OCI-LY7 (cell line): ENCODE results near the gene ANKRD40.

Experiments
- EZH2phosphoT487 ChIP-seq: fragments of 200-600 bp; sonication (generic); IDR thresholded peaks from 2 replicates; pipeline ENCODE4 v1.6.1; 2018; ENCODE audit warnings: low read depth, borderline replicate concordance, mild to moderate bottlenecking, mixed run types, antibody characterized with exemption, low read length, moderate library complexity, mixed read lengths
- TF ChIP-seq, protein P1 (sequence below): fragments of 200-600 bp; sonication (generic); conservative IDR thresholded peaks from 2 replicates; pipeline ENCODE4 v1.5.1; 2014; ENCODE audit warnings: mild to moderate bottlenecking, antibody characterized with exemption, low read length, moderate library complexity, mixed read lengths

- no peak for TF ChIP-seq EZH2phosphoT487
- TF ChIP-seq, protein P1, sequence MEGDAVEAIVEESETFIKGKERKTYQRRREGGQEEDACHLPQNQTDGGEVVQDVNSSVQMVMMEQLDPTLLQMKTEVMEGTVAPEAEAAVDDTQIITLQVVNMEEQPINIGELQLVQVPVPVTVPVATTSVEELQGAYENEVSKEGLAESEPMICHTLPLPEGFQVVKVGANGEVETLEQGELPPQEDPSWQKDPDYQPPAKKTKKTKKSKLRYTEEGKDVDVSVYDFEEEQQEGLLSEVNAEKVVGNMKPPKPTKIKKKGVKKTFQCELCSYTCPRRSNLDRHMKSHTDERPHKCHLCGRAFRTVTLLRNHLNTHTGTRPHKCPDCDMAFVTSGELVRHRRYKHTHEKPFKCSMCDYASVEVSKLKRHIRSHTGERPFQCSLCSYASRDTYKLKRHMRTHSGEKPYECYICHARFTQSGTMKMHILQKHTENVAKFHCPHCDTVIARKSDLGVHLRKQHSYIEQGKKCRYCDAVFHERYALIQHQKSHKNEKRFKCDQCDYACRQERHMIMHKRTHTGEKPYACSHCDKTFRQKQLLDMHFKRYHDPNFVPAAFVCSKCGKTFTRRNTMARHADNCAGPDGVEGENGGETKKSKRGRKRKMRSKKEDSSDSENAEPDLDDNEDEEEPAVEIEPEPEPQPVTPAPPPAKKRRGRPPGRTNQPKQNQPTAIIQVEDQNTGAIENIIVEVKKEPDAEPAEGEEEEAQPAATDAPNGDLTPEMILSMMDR: no peak
Observed at GRCh38 chr17:50725769-50726655, 18.3 kb upstream of the ANKRD40 start.
